Body of pancreas (tissue), 4 donors: ENCODE measurements around the gene LRP1-AS. TPM values are rescaled to one million over a fixed set of nuclear protein-coding genes. Genes with fewer than 3 reads are reported as not detected.

Experiments used
- ATAC-seq: fragments of 150-250 bp; one replicate; pipeline ENCODE4 v1.9.1; 2016
- DNase-seq, 4 donors: peaks; one replicate each; pipeline ENCODE4 v3.0.0-alpha.2; 2019
- H3K27ac ChIP-seq, 4 donors: fragments of 200-600 bp; sonication (generic); 1 replicate in 3 of 4; 2 replicates in 1 of 4; pipeline versions ENCODE4 v1.5.1 to v1.6.1; 2016 to 2019; ENCODE audit warnings: mild to moderate bottlenecking in 1 of 4, mixed read lengths in 1 of 4, moderate library complexity in 1 of 4
- H3K27me3 ChIP-seq, 2 donors: fragments of 200-600 bp; sonication (generic); one replicate each; pipeline ENCODE4 v1.6.0; 2016; ENCODE audit warnings: mild to moderate bottlenecking in 1 of 2
- H3K36me3 ChIP-seq, 2 donors: fragments of 200-600 bp; sonication (generic); replicated peaks in 1 of 2; 2 replicates each; pipeline ENCODE4 v1.5.1; 2016; ENCODE audit warnings: low read depth in 2 of 2; ENCODE audit not compliant: insufficient read depth in 1 of 2
- H3K4me1 ChIP-seq: fragments of 200-600 bp; sonication (generic); one replicate; pipeline ENCODE4 v1.6.0; 2016
- H3K4me3 ChIP-seq, 2 donors: fragments of 200-600 bp; sonication (generic); 1 replicate in 1 of 2; 2 replicates in 1 of 2; pipeline ENCODE4 v1.5.1; 2016 to 2019
- H3K9me3 ChIP-seq, 3 donors: fragments of 200-600 bp; sonication (generic); 1 replicate in 2 of 3; 2 replicates in 1 of 3; pipeline ENCODE4 v1.5.1; 2016
- CTCF ChIP-seq, 7 experiments: fragments of 450-650 bp in 4 of 7; fragments of 200-600 bp in 3 of 7; sonication (generic) in 3 of 7; IDR thresholded peaks; one replicate each; pipeline ENCODE4 v1.5.1; 2016 to 2019; ENCODE audit warnings: antibody characterized with exemption in 7 of 7
- POLR2A ChIP-seq, 3 donors: fragments of 450-650 bp; IDR thresholded peaks; one replicate each; pipeline ENCODE4 v1.6.1; 2016; ENCODE audit warnings: antibody characterized with exemption in 3 of 3, mild to moderate bottlenecking in 2 of 3
- WGBS, 2 donors: methylation state at CpG; one replicate each; pipeline ENCODE4 v1.1.5; 2017; 5-methylcytosine and 5-hydroxymethylcytosine counted together
- intact Hi-C: fragments of 100-400 bp; cut with DNase I; formaldehyde crosslinking; loops from one replicate; pipeline ENCODE4 v1.15.1; 2023
- total RNA-seq, 2 donors: library from RNA; depleted of rRNA; stranded (reverse); fragments of >200 nt; gene quantifications; one replicate each; pipeline ENCODE4 v1.1.0, GENCODE V29; 2016

LRP1-AS gene
- total RNA-seq, 2 donors from 2014 or later, result not detected

GRCh38 chr12:57169046-57169795, 21.8 kb upstream of the LRP1-AS start:
- WGBS, 2 donors, result 79 to 82% methylated on average over 13 to 23 of the region's 23 CpGs
- H3K27ac ChIP-seq, result no peak overlapping the region
- no peak for DNase-seq
- TF ChIP-seq POLR2A (IDR thresholded peaks at IDR 0.05) (no peak), CTCF (IDR thresholded peaks at IDR 0.05) (no peak)
- no peaks in the 10 kb centered on the region for H3K36me3 ChIP-seq
- no peaks in the 10 kb centered on the region for H3K9me3 ChIP-seq
- H3K4me1 ChIP-seq, result no peaks in the 10 kb centered on the region
- no peak overlapping the region for H3K4me3 ChIP-seq
- no peak for ATAC-seq
- no peaks in the 10 kb centered on the region for H3K27me3 ChIP-seq
- intact Hi-C loops, result no loop called here

GRCh38 chr12:57168058-57168457, 20.6 kb upstream of the LRP1-AS start:
- Histone ChIP-seq H3K27ac (no peak overlapping the region), H3K27me3 (no peaks in the 10 kb centered on the region), H3K4me1 (no peaks in the 10 kb centered on the region), H3K4me3 (no peak overlapping the region), H3K36me3 (no peaks in the 10 kb centered on the region), H3K9me3 (no peaks in the 10 kb centered on the region)
- no peak for DNase-seq
- no peak for ATAC-seq
- 86 to 88% methylated on average over 4 to 10 of the region's 10 CpGs for WGBS, 2 donors
- intact Hi-C loops, result no loop called here
- TF ChIP-seq CTCF (IDR thresholded peaks at IDR 0.05), result no peak
- no peak for TF ChIP-seq POLR2A (IDR thresholded peaks at IDR 0.05)

GRCh38 chr12:57166971-57167371, 19.6 kb upstream of the LRP1-AS start:
- no peaks in the 10 kb centered on the region for H3K27me3 ChIP-seq
- H3K36me3 ChIP-seq, result peaks cover 0 to 1% of the 10 kb centered on the region in 2 donors
- H3K4me3 ChIP-seq, result no peak overlapping the region
- WGBS, 2 donors, result 60 to 81% methylated on average over 8 to 10 of the region's 10 CpGs
- intact Hi-C loops, result no loop called here
- ATAC-seq (no peak), DNase-seq (no peak)
- H3K9me3 ChIP-seq, result no peaks in the 10 kb centered on the region
- no peak for TF ChIP-seq POLR2A (IDR thresholded peaks at IDR 0.05)
- no peak for TF ChIP-seq CTCF (IDR thresholded peaks at IDR 0.05)
- no peak overlapping the region for H3K27ac ChIP-seq
- H3K4me1 ChIP-seq, result no peaks in the 10 kb centered on the region

- DNase-seq (no peak), ATAC-seq (no peak)
- TF ChIP-seq POLR2A (IDR thresholded peaks at IDR 0.05), result no peak
- no peak for TF ChIP-seq CTCF (IDR thresholded peaks at IDR 0.05)
- H3K4me3 ChIP-seq, result no peak overlapping the region
- peaks cover 0 to 1% of the 10 kb centered on the region in 2 donors for H3K36me3 ChIP-seq
- H3K9me3 ChIP-seq, result no peaks in the 10 kb centered on the region
- intact Hi-C loops, result no loop called here
- H3K27ac ChIP-seq, result no peak overlapping the region
- no peaks in the 10 kb centered on the region for H3K27me3 ChIP-seq
- WGBS, 2 donors, result 82 to 88% methylated on average over 14 to 19 of the region's 19 CpGs
- H3K4me1 ChIP-seq, result no peaks in the 10 kb centered on the region
Observed at GRCh38 chr12:57165741-57166140, 18.3 kb upstream of the LRP1-AS start.
